Esophagus squamous epithelium (tissue), 4 donors: Measurements from ENCODE around the gene PACS2.

Source experiments
- CTCF ChIP-seq, 6 experiments: fragments of 450-650 bp in 4 of 6; fragments of 200-600 bp in 2 of 6; sonication (generic) in 2 of 6; IDR thresholded peaks; one replicate each; pipeline ENCODE4 v1.5.1; 2016 to 2019; ENCODE audit warnings: antibody characterized with exemption in 6 of 6, mild to moderate bottlenecking in 4 of 6, moderate library complexity in 4 of 6
- POLR2A ChIP-seq, 4 donors: fragments of 450-650 bp; IDR thresholded peaks; one replicate each; pipeline ENCODE4 v1.6.1; 2017; ENCODE audit warnings: antibody characterized with exemption in 4 of 4, mild to moderate bottlenecking in 4 of 4, moderate library complexity in 3 of 4

- TF ChIP-seq CTCF (IDR thresholded peaks at IDR 0.05) (no peak), POLR2A (IDR thresholded peaks at IDR 0.05) (no peak)
Observed at GRCh38 chr14:105413544-105413886, 99.0 kb downstream of the PACS2 start.
